ENCODE measurements around the gene IGSF10. TPM values are rescaled to one million over a fixed set of nuclear protein-coding genes. Genes with fewer than 3 reads are reported as not detected.

IGSF10 gene
- total and polyA plus RNA-seq, 10 of the 15 experiments (the other 5 are each of a cell fraction or from before 2014, with no cell fraction given), result under 0.01 to 0.18 (median 0.03) TPM; not detected in 2

GRCh38 chr3:151459358-151459757 lies 1.5 kb downstream of the IGSF10 start:
- CTCF ChIA-PET, result interaction anchor here (1.2 to 1.5 kb wide), 3 partner anchors 9 to 20 kb away, joined by 4 to 11 read pairs (median 4); no protein-coding TSS in a partner anchor
- RAD21 ChIA-PET (ENCODE audit: unreplicated experiment), result interaction anchor here (1.1 kb wide), 1 partner anchor 10 kb away, joined by 3 read pairs; no protein-coding TSS in a partner anchor
- no peak for ATAC-seq
- Histone ChIP-seq H3K4me2 (ENCODE audit: control insufficient read depth, insufficient read depth) (no peak overlapping the region), H3K4me3 (no peak overlapping the region), H3K9ac (ENCODE audit: control insufficient read depth, insufficient read depth, low read length) (no peak overlapping the region), H3K27me3 (replicated peaks in 1 of 2; ENCODE audit: control insufficient read depth in 2 of 2, insufficient read depth in 2 of 2, low read length in 1 of 2) (peaks cover 3% of the 10 kb centered on the region in 2 experiments), H2AFZ (ENCODE audit: control insufficient read depth, low read depth, low read length) (no peak overlapping the region), H3K4me1 (ENCODE audit: control insufficient read depth, insufficient read depth, low read length) (no peaks in the 10 kb centered on the region), H3K27ac (ENCODE audit: control insufficient read depth, insufficient read depth) (no peak overlapping the region), H3K79me2 (ENCODE audit: control insufficient read depth, insufficient read depth, low read length) (no peaks in the 10 kb centered on the region), H4K20me1 (ENCODE audit: control insufficient read depth, insufficient read depth) (no peaks in the 10 kb centered on the region), H3K9me3 (replicated peaks; ENCODE audit: control insufficient read depth, insufficient read depth, low read length) (no peaks in the 10 kb centered on the region), H3K36me3 (ENCODE audit: control insufficient read depth in 2 of 2, insufficient read depth in 2 of 2, low read length in 1 of 2) (no peaks in the 10 kb centered on the region)
- intact Hi-C loops (cut with micrococcal nuclease; ENCODE audit: unreplicated experiment), result no loop called here
- DNase-seq (ENCODE audit: low read depth, low spot score), result no peak
- in situ Hi-C loops (cut with MboI), result no loop called here
- POLR2A ChIA-PET, result no interaction called here
- no TSS peak for BruUV-seq (replicated peaks)
- FAIRE-seq, result no peak
- SMC1A ChIA-PET (ENCODE audit: uncharacterized antibody, unreplicated experiment), result interaction anchor here (1.0 kb wide), 1 partner anchor 10 kb away, joined by 3 read pairs; no protein-coding TSS in a partner anchor
- WGBS (ENCODE audit: insufficient coverage, insufficient replicate concordance, low lambda C conversion rate, missing lambda C conversion rate), result 28% methylated on average over 3 of the region's 3 CpGs
- no peak for TF ChIP-seq POU2F2 (IDR thresholded peaks at IDR 0.05; ENCODE audit: borderline replicate concordance, low read depth, low read length)
- TF ChIP-seq HDGF (IDR thresholded peaks at IDR 0.05), result no peak
- TF ChIP-seq RFX5 (IDR thresholded peaks at IDR 0.05; ENCODE audit: low read depth, low read length), result no peak
- TF ChIP-seq RUNX3 (IDR thresholded peaks at IDR 0.05; ENCODE audit: low read length), result no peak

GRCh38 chr3:151456065-151456464 lies 4.8 kb downstream of the IGSF10 start:
- peaks cover 0 to 3% of the 10 kb centered on the region in 2 experiments; a peak in 3 of 4 replicates for H3K27me3 ChIP-seq (replicated peaks in 1 of 2; ENCODE audit: control insufficient read depth in 2 of 2, insufficient read depth in 2 of 2, low read length in 1 of 2)
- H3K79me2 ChIP-seq (ENCODE audit: control insufficient read depth, insufficient read depth, low read length), result no peaks in the 10 kb centered on the region
- H3K4me3 ChIP-seq, result no peak overlapping the region
- no TSS peak for BruUV-seq (replicated peaks)
- no peak for FAIRE-seq
- 48% methylated on average over 3 of the region's 3 CpGs for WGBS (ENCODE audit: insufficient coverage, insufficient replicate concordance, low lambda C conversion rate, missing lambda C conversion rate)
- no peaks in the 10 kb centered on the region for H3K4me1 ChIP-seq (ENCODE audit: control insufficient read depth, insufficient read depth, low read length)
- H3K36me3 ChIP-seq (ENCODE audit: control insufficient read depth in 2 of 2, insufficient read depth in 2 of 2, low read length in 1 of 2), result no peaks in the 10 kb centered on the region
- ChIA-PET POLR2A (no interaction called here), CTCF (interaction anchor here (0.7 to 3.3 kb wide), 2 partner anchors 12 to 463 kb away, joined by 3 to 20 read pairs; no protein-coding TSS in a partner anchor), SMC1A (ENCODE audit: uncharacterized antibody, unreplicated experiment) (interaction anchor here (0.8 to 1.0 kb wide), 2 partner anchors 15 to 17 kb away, joined by 3 read pairs; no protein-coding TSS in a partner anchor), RAD21 (ENCODE audit: unreplicated experiment) (interaction anchor here (1.3 kb wide), 1 partner anchor 11 kb away, joined by 3 read pairs; no protein-coding TSS in a partner anchor)
- no peak for ATAC-seq
- H3K9me3 ChIP-seq (replicated peaks; ENCODE audit: control insufficient read depth, insufficient read depth, low read length), result no peaks in the 10 kb centered on the region
- intact Hi-C loops (cut with micrococcal nuclease; ENCODE audit: unreplicated experiment) (no loop called here), in situ Hi-C loops (cut with MboI) (no loop called here)
- no peaks in the 10 kb centered on the region for H4K20me1 ChIP-seq (ENCODE audit: control insufficient read depth, insufficient read depth)
- no peak overlapping the region for H3K27ac ChIP-seq (ENCODE audit: control insufficient read depth, insufficient read depth)
- no peak overlapping the region for H3K4me2 ChIP-seq (ENCODE audit: control insufficient read depth, insufficient read depth)
- no peak overlapping the region for H2AFZ ChIP-seq (ENCODE audit: control insufficient read depth, low read depth, low read length)
- no peak for DNase-seq (ENCODE audit: low read depth, low spot score)
- no peak overlapping the region for H3K9ac ChIP-seq (ENCODE audit: control insufficient read depth, insufficient read depth, low read length)
- TF ChIP-seq ASH2L (IDR thresholded peaks at IDR 0.05; ENCODE audit: borderline replicate concordance, low read depth) (no peak), ZNF217 (IDR thresholded peaks at IDR 0.05) (no peak), ESRRA (IDR thresholded peaks at IDR 0.05; ENCODE audit: low read length) (no peak), ZSCAN29 (IDR thresholded peaks at IDR 0.05) (no peak), HDGF (IDR thresholded peaks at IDR 0.05) (no peak), REST (IDR thresholded peaks at IDR 0.05; ENCODE audit: low read depth, low read length) (no peak), NFXL1 (IDR thresholded peaks at IDR 0.05; ENCODE audit: borderline replicate concordance) (no peak), FOS (IDR thresholded peaks at IDR 0.05; ENCODE audit: borderline replicate concordance, extremely low read depth, insufficient read length) (no peak), EGR1 (IDR thresholded peaks at IDR 0.05; ENCODE audit: borderline replicate concordance in 1 of 2, low read depth in 2 of 2, low read length in 2 of 2) (no peak), POLR2AphosphoS2 (IDR thresholded peaks at IDR 0.05; ENCODE audit: low read depth, low read length) (no peak), RUNX3 (IDR thresholded peaks at IDR 0.05; ENCODE audit: low read length) (no peak)
